ENCODE data around the gene ZBTB47.

The ZBTB47 gene

DNA sequence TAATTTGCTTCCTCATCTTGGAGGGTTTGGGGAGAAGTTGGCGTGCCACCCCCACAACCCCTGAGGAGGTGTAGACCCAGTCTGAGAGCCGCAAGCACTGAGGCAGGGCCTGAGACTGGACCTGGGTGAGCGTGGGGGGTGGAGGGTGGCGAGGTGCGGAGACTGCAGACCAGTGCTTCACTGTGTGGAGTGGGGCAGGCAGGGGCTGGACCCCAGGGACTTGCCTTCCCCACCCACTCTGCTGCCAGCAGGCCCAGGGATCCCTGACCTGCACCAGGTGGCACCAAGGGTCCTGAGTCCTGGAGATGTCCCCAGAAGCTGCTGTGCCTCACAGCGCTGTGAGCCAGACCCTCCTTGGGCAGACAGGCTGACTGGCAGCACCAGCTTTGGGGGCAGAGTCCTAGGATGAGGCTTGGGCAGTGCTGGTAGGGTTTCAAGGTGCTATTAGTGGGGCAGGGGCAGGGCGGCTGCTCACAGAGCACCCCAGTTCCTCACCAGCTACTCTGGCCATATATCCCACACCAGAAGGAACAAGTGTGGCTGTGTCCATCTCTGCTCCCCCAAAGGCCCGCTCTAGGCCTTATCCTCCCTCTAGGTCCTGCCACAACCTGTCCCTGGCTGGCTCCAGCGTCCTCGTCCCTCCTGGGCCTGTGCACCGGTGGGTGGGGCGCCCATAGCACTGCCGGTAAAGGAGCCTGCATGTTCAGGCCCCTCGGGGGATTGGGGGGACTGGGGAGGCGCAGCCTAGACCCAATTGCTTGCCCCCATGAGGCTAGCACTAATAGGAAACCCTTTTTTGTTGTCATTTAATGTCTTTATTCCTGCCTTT, 11.8 kb downstream of the ZBTB47 start:
- no peak for DNase-seq (ENCODE audit: low read depth in 2 of 2)

- DNase-seq (ENCODE audit: low read depth in 2 of 2): no peak
Measured at GRCh38 chr3:42666022-42666421, 12.5 kb downstream of the ZBTB47 start.

DNA sequence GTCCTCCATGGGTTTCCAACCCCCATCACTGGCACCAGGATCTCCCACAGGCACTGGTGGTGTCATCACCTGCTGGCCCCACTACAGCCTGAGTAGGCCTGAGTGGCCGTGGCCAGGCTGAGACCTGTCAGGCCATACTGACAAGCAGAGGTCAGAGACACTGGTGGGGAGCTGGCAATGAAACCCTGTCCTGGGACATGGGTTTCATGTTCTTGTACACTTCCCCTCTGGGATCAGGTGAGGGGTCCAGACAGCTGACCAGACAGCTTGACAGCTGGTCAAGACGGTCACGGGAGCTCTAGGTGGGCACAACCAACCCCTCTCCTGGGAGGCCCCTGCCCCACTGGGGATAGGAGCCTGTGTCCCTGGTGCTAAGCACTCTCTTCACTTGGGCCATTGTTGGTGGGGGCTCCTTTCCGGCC, 13.1 kb downstream of the ZBTB47 start:
- no peak for DNase-seq (ENCODE audit: low read depth in 2 of 2)

DNA sequence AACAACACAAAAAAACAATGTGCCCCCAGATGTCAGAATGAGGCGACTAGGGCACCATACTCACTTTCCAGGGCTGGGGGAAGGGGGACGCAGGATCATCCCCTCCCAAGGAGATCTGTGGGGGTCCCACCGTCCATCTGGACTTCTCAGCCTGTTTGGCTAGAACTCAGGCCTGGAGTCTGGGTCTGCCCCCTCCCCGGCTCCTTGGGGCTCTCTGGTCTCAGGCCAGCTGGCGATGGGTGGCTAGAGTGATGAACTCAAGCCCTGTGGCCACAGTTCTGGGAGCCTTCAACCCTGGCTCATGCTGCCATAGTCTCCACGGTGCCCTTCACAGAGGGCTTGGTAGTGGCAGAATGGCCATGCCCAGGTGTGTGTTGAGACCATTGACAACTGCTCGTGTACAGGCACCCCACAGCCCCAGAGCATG, 13.6 kb downstream of the ZBTB47 start:
- no peak for DNase-seq (ENCODE audit: low read depth in 2 of 2)

DNA sequence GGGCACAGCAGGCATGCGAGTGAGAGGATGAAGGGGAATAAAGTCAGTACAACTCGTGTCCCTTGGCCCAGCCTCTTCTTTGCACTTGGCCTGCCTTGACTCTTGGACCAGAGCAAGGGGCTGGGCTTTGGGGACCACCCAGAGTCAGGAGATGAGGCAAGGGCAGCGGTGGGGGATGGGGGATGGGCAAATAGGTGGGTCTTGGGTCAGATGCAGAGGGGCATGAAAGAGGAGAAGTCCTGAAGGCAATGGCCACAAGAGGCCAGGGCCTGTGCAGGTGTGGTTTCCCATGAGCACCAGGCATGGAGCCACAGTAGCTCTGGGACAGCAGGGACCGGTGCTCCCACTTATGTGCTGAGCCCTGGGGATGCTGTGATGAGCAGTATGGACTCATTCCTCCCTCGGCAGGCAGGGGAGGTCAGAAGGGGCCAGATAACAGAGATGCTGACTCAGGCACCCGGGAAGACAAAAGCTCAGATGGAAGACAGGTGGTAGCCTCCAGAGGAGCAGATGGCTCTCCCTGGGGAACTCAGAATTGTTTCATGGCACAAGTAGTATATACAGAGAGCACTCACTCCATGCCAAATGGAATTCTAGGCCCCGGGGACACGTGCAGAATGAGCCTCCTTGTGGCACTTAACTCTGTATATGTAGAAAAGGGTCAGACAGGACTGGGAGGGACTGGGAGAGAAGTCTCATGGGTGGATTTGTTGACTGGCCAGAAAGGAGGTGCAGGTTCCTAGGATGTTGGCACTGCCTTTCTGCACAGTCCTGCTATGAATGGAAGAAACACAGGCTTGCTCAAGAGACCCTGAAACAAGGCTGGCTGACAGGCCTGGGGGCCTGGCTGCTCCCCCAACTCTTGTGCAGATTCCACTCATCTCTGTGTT, 14.3 kb downstream of the ZBTB47 start:
- DNase-seq (ENCODE audit: low read depth in 2 of 2): no peak

- no peak for DNase-seq (ENCODE audit: low read depth in 2 of 2)
Measured at GRCh38 chr3:42668413-42668760, 14.9 kb downstream of the ZBTB47 start.

- DNase-seq (ENCODE audit: low read depth in 2 of 2): no peak
Measured at GRCh38 chr3:42668793-42669217, 15.3 kb downstream of the ZBTB47 start.

- no peak for DNase-seq (ENCODE audit: low read depth in 2 of 2)
Measured at GRCh38 chr3:42670051-42670576, 16.6 kb downstream of the ZBTB47 start.

DNA sequence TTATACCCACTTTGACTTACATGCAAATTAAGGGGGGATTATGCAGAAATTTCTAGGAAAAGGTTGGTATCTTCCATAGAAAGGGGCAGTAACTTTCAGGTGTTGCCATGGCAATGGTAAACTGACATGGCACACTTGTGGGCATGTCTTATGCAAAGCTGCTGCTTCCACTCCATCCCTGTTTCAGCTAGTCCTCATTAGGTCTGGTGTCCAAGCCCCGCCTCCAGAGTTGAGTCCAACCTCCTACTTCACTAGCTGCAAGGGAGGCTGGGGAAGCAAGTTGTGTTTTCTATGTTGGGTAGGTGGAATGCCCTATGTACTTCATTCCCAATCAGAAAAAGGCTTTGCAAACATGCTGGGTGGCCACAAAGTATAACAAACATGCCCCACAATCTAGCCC, 17.2 kb downstream of the ZBTB47 start:
- DNase-seq (ENCODE audit: low read depth in 2 of 2): no peak

DNA sequence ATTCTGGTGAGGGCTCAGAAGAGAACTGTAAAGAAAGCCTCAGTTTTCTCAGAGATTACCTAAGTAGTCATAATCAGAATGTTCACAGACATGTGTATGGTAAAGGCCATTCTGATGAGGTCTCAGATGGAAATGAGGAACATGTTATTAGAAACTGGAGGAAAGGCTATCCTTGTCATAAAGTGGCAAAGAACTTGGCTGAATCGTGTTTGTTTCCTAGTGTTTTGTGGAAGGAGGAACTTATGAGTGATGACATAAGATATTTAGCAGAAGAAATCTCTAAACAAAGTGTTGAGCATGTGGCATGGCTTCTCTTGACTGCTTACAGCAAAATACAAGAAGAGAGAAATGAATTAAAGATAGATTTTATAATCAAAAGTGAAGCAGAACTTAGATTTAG, 19.0 kb downstream of the ZBTB47 start:
- DNase-seq (ENCODE audit: low read depth in 2 of 2): no peak

DNA sequence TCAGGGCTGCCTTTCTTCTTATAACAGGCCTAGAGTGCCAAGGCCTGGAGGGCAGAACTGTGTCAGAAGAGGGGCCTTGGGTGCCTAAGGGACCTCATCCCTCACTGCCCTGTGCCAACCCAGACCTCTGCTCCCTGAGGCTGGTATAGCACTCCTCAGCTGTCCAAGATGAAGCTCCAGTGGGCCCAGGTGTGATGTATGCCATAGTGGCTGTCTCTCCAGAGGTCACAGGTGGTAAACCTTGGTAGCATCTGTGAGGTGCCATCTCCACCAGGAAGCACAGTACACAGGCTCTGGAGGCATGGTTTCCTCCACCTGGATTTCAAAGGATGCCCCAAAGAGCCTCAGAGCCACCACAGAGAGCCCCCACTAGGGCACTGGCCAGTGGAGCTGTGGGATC, 19.6 kb downstream of the ZBTB47 start:
- DNase-seq (ENCODE audit: low read depth in 2 of 2): no peak

- no peak for DNase-seq (ENCODE audit: low read depth in 2 of 2)
Measured at GRCh38 chr3:42674146-42674545, 20.6 kb downstream of the ZBTB47 start.

DNA sequence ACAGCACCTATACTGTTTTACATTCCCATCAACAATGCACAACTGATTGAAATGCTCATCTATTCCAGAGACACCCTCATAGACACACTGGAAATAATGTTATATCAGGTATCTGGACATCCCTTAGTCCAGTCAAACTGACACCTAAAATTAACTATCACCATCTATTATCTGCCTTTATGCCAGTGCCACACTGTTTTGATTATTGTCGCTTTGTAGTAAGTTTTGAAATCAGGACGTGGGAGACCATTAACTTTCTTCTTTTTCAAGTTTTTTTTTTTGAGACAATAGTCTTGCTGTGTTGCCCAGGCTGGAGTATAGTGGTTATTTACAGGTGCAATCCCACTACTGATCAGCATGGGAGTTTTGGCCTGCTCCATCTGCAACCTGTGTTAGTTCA, 22.4 kb downstream of the ZBTB47 start:
- no peak for DNase-seq (ENCODE audit: low read depth in 2 of 2)

DNA sequence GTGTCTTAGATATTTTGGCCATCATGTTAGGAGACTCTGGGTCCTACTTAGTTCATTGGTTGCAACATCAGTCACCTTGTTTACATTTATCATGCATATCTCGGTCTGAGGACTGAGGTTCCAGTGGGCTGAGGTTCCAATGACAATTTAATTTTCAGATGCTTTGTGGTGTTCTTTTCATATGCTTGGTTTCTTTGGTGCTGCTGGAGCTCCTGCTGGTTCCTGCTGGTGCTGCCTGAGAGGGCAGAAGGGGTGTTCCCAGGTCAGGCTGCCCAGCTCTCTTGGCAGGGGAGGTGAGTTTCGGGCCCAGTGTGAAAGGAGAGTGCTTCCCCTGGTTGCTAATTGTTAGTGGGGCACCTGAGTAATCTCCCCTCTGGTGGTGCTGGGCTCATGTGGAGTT, 24.9 kb downstream of the ZBTB47 start:
- DNase-seq (ENCODE audit: low read depth in 2 of 2): no peak

DNA sequence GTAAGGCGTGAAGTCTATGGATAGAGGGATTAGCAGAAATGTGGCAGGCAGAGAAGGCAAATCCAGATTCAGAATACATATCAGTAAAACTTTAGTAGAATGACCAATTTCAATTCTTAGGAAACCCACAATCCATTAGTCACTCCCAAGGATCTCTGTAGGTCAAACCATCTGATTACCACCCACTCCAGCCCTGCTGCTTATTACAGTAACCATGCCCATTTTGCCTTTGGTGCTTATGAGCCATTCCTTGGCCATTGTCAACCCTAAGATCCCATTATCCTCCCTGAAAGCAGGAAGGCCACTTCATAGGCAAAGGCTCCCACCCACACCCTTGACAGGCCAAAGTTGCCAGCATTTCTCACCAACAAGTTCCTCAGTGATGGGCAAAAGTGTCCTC, 26.8 kb downstream of the ZBTB47 start:
- DNase-seq (ENCODE audit: low read depth in 2 of 2): no peak

DNA sequence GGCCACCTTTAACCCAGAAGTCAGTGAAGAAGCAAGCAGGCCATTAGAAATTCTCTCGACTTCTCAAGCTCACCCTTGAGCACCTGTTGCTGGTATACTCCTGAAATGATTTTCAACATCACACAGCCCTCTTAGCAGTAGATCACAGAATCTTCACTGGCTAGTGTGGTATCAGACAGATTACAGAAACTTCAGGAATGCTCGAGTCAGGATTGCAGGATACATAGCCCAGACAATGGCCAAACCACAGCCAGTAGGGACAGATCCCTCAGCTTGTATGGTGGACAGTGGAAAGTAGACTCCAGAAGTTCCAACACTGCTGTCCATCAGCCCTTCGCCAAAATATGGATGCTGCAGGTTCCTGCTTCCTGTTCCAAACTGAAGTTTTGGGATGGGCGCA, 27.3 kb downstream of the ZBTB47 start:
- no peak for DNase-seq (ENCODE audit: low read depth in 2 of 2)

DNA sequence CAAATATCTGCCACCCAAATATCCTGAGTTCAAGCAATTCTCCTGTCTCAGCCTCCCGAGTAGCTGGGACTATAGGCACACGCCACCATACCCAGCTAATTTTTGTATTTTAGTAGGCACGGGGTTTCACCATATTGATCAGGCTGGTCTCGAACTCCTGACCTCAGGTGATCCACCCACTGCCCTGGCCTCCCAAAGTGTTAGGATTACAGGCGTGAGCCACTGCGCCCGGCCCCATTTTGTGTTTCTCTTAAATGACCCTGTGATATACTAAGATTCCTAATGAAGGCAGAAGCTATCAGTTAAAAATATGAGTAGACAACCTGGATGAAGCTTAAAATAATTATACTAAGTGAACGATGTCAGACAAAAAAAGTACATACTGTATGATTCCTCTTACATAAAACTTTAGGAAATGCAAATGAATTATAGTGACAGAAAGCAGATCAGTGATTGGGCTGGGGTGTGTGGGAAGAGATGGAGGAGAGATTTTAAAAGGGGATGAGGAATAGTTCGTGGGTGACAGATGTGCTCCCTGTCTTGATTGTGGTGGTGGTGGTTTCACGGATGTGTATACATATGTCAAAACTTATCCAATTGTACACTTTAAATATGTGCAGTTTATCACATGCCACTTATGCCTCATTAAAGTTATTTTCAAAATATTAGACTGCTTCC, 28.0 kb downstream of the ZBTB47 start:
- DNase-seq (ENCODE audit: low read depth in 2 of 2): no peak

GRCh38 chr3:42682301-42683070, 29.0 kb downstream of the ZBTB47 start:
- no peak for DNase-seq (ENCODE audit: low read depth in 2 of 2)

DNA sequence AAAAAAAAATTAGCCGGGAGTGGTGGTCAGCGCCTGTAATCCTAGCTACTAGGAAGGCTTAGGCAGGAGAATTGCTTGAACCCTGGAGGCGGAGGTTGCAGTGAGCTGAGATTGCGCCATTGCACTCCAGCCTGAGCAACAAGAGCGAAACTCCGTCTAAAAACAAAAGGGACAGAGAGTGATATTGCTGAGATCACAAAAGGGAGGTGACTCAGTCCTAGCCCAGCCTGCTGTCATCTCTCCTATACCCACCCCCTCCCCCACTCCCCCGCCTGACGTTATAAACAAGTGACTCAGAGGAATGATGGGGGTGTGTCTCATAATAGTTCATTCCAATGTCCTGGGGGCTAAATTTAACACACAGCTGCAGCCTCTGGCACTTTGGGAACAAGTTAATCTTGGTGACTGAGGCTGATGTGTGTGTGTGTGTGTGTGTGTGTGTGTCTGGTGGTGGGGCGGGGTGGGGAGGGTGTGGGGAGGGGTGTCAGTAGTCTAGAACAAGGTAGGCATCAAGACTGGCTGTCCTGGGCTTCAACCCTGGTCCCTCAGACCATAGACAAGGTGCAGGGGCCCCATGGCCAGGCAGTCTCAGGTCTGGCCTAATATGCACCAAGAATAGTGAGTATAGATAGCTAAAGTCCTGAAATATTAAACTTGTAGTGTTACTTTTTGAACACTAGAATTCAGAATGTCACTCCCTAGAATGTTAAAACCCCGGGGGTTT, 30.5 kb downstream of the ZBTB47 start:
- peak; percentile 12 to 49 for DNase-seq (ENCODE audit: low read depth in 2 of 2)

DNA sequence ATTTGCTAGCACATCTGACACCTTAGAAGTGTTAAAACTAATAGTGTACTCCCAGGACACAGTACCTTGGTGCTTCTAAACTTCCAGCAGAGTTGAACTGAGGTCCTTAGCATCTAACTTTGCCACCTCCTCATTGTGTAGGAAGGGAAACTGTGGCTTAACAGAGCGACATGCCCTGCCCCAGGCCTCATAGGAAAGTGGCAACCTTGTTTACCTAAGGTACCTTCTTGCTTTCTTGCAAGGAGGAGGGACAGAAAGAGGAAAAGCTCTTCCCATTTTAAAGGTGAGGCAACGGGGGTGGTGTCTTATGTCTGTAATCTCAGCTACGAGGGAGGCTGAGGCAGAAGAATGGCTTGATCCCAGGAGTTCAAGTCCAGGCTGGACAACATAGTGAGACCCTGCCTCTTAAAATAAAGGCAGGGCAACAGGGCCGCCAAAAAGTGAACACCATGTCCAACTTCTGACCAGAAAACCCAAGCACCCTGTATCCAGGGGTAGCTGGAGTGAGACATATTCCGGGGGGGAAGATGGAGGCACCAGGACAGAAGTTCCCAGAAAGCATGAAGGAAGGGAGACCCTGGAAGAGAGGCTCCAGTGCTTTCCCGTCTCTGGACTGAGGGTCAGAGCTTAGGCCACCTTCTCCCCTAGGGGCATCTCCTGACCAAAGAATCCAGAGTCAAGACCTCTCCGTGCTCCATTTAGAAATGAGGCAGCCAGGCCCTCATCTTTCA, 31.3 kb downstream of the ZBTB47 start:
- no peak for DNase-seq (ENCODE audit: low read depth in 2 of 2)
